GM23338 (cell line): Measurements from ENCODE around the gene PUM1. TPM values are rescaled to one million over a fixed set of nuclear protein-coding genes. Genes with fewer than 3 reads are reported as not detected.

ENCODE experiments used
- ATAC-seq: fragments of 200-7000 bp; cut with Tn5 transposase; 3 replicates; pipeline ENCODE4 v1.9.1; 2020
- DNase-seq: peaks from one replicate; pipeline ENCODE4 v3.0.0-alpha.2; 2015; ENCODE audit warnings: low spot score
- H2AFZ ChIP-seq: fragments of 200-600 bp; sonication (generic); 2 replicates; pipeline ENCODE4 v1.8.0; 2016; ENCODE audit warnings: antibody characterized with exemption, mild to moderate bottlenecking, moderate library complexity
- H3F3A ChIP-seq: fragments of 200-600 bp; sonication (generic); replicated peaks from 2 replicates; pipeline ENCODE4 v1.8.0; 2017; ENCODE audit warnings: antibody characterized with exemption, mixed run types, low read depth
- H3K27ac ChIP-seq: fragments of 200-600 bp; sonication (generic); 2 replicates; pipeline ENCODE4 v1.6.1; 2016; ENCODE audit warnings: low read depth
- H3K27me3 ChIP-seq: fragments of 200-600 bp; sonication (generic); 2 replicates; pipeline ENCODE4 v1.8.0; 2016; ENCODE audit warnings: mild to moderate bottlenecking, mixed run types, moderate library complexity; ENCODE audit not compliant: insufficient read depth
- H3K36me3 ChIP-seq: fragments of 200-600 bp; sonication (generic); 2 replicates; pipeline ENCODE4 v1.8.0; 2016; ENCODE audit warnings: mild to moderate bottlenecking; ENCODE audit not compliant: insufficient read depth
- H3K4me1 ChIP-seq: fragments of 200-600 bp; sonication (generic); 2 replicates; pipeline ENCODE4 v1.8.0; 2016; ENCODE audit warnings: mild to moderate bottlenecking, moderate library complexity; ENCODE audit not compliant: insufficient read depth
- H3K4me2 ChIP-seq: fragments of 200-600 bp; sonication (generic); 2 replicates; pipeline ENCODE4 v1.7.1; 2017; ENCODE audit warnings: mixed run types
- H3K4me3 ChIP-seq: fragments of 200-600 bp; sonication (generic); 2 replicates; pipeline ENCODE4 v1.6.1; 2016; ENCODE audit warnings: mixed run types
- H3K79me2 ChIP-seq: fragments of 200-600 bp; sonication (generic); replicated peaks from 2 replicates; pipeline ENCODE4 v1.8.0; 2017; ENCODE audit warnings: mild to moderate bottlenecking; ENCODE audit not compliant: insufficient read depth
- H3K9me2 ChIP-seq: fragments of 200-600 bp; sonication (generic); 2 replicates; pipeline ENCODE4 v1.8.0; 2017; ENCODE audit not compliant: insufficient read depth
- H4K20me1 ChIP-seq: fragments of 200-600 bp; sonication (generic); replicated peaks from 2 replicates; pipeline ENCODE4 v1.8.0; 2017; ENCODE audit warnings: mild to moderate bottlenecking; ENCODE audit not compliant: insufficient read depth
- H3K27ac Mint-ChIP-seq: 2 replicates; pipeline ENCODE4 v1.8.0; 2020; ENCODE audit warnings: inconsistent platforms, mild to moderate bottlenecking, moderate library complexity, mixed read lengths
- H3K27me3 Mint-ChIP-seq: 3 replicates; pipeline ENCODE4 v1.8.0; 2022; ENCODE audit warnings: low read depth, mild to moderate bottlenecking, moderate library complexity, mixed read lengths, inconsistent platforms; ENCODE audit not compliant: insufficient read depth, poor library complexity
- H3K36me3 Mint-ChIP-seq: 3 replicates; pipeline ENCODE4 v1.8.0; 2021; ENCODE audit warnings: low read depth, mild to moderate bottlenecking, inconsistent platforms, moderate library complexity, mixed read lengths
- H3K4me1 Mint-ChIP-seq: 3 replicates; pipeline ENCODE4 v1.8.0; 2020; ENCODE audit warnings: mild to moderate bottlenecking, inconsistent platforms, mixed read lengths
- H3K4me3 Mint-ChIP-seq: 3 replicates; pipeline ENCODE4 v1.8.0; 2021; ENCODE audit warnings: moderate library complexity, mild to moderate bottlenecking, inconsistent platforms, mixed read lengths
- H3K9me3 Mint-ChIP-seq: 3 replicates; pipeline ENCODE4 v1.8.0; 2020; ENCODE audit warnings: moderate library complexity, mild to moderate bottlenecking, inconsistent platforms, mixed read lengths
- CREB1 ChIP-seq: fragments of 250-450 bp; sonication (Bioruptor Pico); IDR thresholded peaks from 2 replicates; pipeline ENCODE4 v1.5.0; 2020; ENCODE audit warnings: low read depth, mild to moderate bottlenecking, moderate library complexity
- CTCF ChIP-seq, 2 experiments: fragments of 200-600 bp in 1 of 2; sonication (generic) in 1 of 2; conservative IDR thresholded peaks; 2 replicates each; pipeline versions ENCODE4 v1.5.1 to v1.6.1; 2016 to 2017; ENCODE audit warnings: antibody characterized with exemption in 2 of 2, low read depth in 2 of 2, mild to moderate bottlenecking in 2 of 2, moderate library complexity in 1 of 2
- ETS1 ChIP-seq: IDR thresholded peaks from 2 replicates; pipeline ENCODE4 v1.6.1; 2016; ENCODE audit warnings: antibody characterized with exemption
- EZH2 ChIP-seq: fragments of 200-600 bp; sonication (generic); IDR thresholded peaks from one replicate; pipeline ENCODE4 v1.8.0; 2017; ENCODE audit warnings: antibody characterized with exemption, mild to moderate bottlenecking, low read depth; ENCODE audit not compliant: unreplicated experiment
- EZH2phosphoT487 ChIP-seq: fragments of 200-600 bp; sonication (generic); IDR thresholded peaks from one replicate; pipeline ENCODE4 v1.8.1; 2018; ENCODE audit warnings: antibody characterized with exemption; ENCODE audit not compliant: unreplicated experiment
- JUNB ChIP-seq: IDR thresholded peaks from one replicate; pipeline ENCODE4 v1.6.1; 2016; ENCODE audit warnings: antibody characterized with exemption; ENCODE audit not compliant: unreplicated experiment
- NANOG ChIP-seq: IDR thresholded peaks from 2 replicates; pipeline ENCODE4 v1.6.1; 2016; ENCODE audit warnings: antibody characterized with exemption, borderline replicate concordance
- POLR2AphosphoS5 ChIP-seq: IDR thresholded peaks from 2 replicates; pipeline ENCODE4 v1.6.1; 2016; ENCODE audit warnings: antibody characterized with exemption, low read depth
- REST ChIP-seq: IDR thresholded peaks from one replicate; pipeline ENCODE4 v1.6.1; 2018; ENCODE audit warnings: antibody characterized with exemption; ENCODE audit not compliant: unreplicated experiment
- STAT1 ChIP-seq: IDR thresholded peaks from one replicate; pipeline ENCODE4 v1.6.1; 2016; ENCODE audit warnings: antibody characterized with exemption; ENCODE audit not compliant: unreplicated experiment
- ZNF114 ChIP-seq: fragments of 250-450 bp; sonication (Bioruptor Pico); IDR thresholded peaks from 2 replicates; pipeline ENCODE4 v1.5.0; 2020; ENCODE audit warnings: mild to moderate bottlenecking, moderate library complexity
- ZNF331 ChIP-seq: fragments of 250-450 bp; sonication (Bioruptor Pico); IDR thresholded peaks from 2 replicates; pipeline ENCODE4 v1.5.0; 2020; ENCODE audit warnings: low read depth, mild to moderate bottlenecking, moderate library complexity
- ZNF462 ChIP-seq: fragments of 250-450 bp; sonication (Bioruptor Pico); IDR thresholded peaks from 2 replicates; pipeline ENCODE4 v1.5.0; 2020; ENCODE audit warnings: mild to moderate bottlenecking, moderate library complexity
- polyA plus RNA-seq: library from polyadenylated mRNA; unstranded; fragments of >200 nt; fragmentation: Nextera tagmentation; extraction: Ambion mirVana; gene quantifications from 2 replicates; pipeline ENCODE4 v1.2.1, GENCODE V29; 2016
- total RNA-seq: library from RNA; depleted of rRNA; stranded (reverse); fragments of >200 nt; shearing (Covaris generic); gene quantifications from 2 replicates; pipeline ENCODE4 v1.2.3, GENCODE V29; 2014

The PUM1 gene
- total and polyA plus RNA-seq, 2 experiments from 2014 or later = 44.4 to 117 TPM

GRCh38 chr1:30948278-30948677 lies 117.2 kb downstream of the PUM1 start:
- Mint-ChIP-seq H3K4me3 (no peak overlapping the region), H3K9me3 (no peaks in the 10 kb centered on the region), H3K36me3 (peaks cover 89% of the 10 kb centered on the region), H3K27ac (no peak overlapping the region), H3K27me3 (peaks cover 4% of the 10 kb centered on the region), H3K4me1 (no peaks in the 10 kb centered on the region)
- no peaks in the 10 kb centered on the region for H3K9me2 ChIP-seq
- H3K4me2 ChIP-seq = no peak overlapping the region
- H3K36me3 ChIP-seq = peaks cover 70% of the 10 kb centered on the region
- no peak overlapping the region for H3K27ac ChIP-seq
- 0 out of 2 replicates have a peak, but pooled peaks cover 5% of the 10 kb centered on the region for H3F3A ChIP-seq
- ATAC-seq = no peak
- H3K4me1 ChIP-seq = no peaks in the 10 kb centered on the region
- H4K20me1 ChIP-seq = peaks cover 34% of the 10 kb centered on the region
- H3K79me2 ChIP-seq = peaks cover 68% of the 10 kb centered on the region
- DNase-seq = no peak
- H3K27me3 ChIP-seq = no peaks in the 10 kb centered on the region
- TF ChIP-seq ZNF331 (CRISPR knock-in tag) = no peak
- TF ChIP-seq CREB1 = no peak
- TF ChIP-seq EZH2phosphoT487 = no peak
- TF ChIP-seq NANOG = no peak
- TF ChIP-seq ZNF462 (CRISPR knock-in tag) = no peak
- TF ChIP-seq JUNB = no peak
- TF ChIP-seq CTCF (conservative IDR thresholded peaks at IDR 0.05; ENCODE audit: low read depth in 2 of 2) = no peak
- TF ChIP-seq REST = no peak
- TF ChIP-seq POLR2AphosphoS5 = no peak
- TF ChIP-seq STAT1 = no peak
- no peak for TF ChIP-seq EZH2
- TF ChIP-seq ZNF114 = no peak
- no peak for TF ChIP-seq ETS1
- H3K4me3 ChIP-seq = no peak overlapping the region
- no peak overlapping the region for H2AFZ ChIP-seq
